HG03378 (cell line): ENCODE measurements around the gene RAD51C.
"Not testable (repeated sequence)": the region's sequence is repeated elsewhere in the genome, so short reads cannot be mapped to it uniquely, and the experiment has no call there.

Source experiments
- ATAC-seq: cut with Tn5 transposase; IDR thresholded peaks from one replicate; pipeline ENCODE4 v1.9.1; 2021; ENCODE audit warnings: mild to moderate bottlenecking, moderate library complexity; ENCODE audit not compliant: unreplicated experiment

Gene RAD51C

DNA sequence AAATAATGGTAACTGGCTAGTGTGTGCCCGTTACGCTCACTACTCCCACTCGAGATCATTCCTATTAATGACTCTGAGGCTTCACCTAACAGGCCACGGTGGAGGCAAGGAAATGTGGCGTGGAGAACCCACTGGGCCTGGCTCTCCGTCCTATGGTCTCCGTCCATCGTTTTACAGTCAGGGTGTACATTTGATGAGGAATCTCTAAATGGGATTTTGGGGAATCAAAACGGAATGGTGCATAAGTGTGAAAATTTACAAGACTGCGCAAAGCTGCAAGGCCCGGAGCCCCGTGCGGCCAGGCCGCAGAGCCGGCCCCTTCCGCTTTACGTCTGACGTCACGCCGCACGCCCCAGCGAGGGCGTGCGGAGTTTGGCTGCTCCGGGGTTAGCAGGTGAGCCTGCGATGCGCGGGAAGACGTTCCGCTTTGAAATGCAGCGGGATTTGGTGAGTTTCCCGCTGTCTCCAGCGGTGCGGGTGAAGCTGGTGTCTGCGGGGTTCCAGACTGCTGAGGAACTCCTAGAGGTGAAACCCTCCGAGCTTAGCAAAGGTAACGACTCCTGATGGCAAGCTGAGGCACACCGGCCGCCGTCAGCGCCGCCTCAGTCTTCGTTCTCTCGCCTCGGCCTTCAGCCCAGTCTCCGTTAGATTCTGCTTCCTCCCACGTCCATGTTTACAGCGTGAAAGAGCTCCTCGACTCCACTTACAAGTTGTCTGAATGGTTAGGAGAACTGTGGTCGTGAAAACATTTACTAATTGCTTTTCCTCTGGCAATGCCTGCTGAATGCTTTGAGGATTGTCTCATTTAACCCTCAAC is at the start of gene RAD51C:
Gene RAD51C, plus strand, starts transcription at position 364 of the 817 bp plus-strand sequence. Its CDS starts 42 bp downstream, at position 406.
- peak; percentile 62 for ATAC-seq

DNA sequence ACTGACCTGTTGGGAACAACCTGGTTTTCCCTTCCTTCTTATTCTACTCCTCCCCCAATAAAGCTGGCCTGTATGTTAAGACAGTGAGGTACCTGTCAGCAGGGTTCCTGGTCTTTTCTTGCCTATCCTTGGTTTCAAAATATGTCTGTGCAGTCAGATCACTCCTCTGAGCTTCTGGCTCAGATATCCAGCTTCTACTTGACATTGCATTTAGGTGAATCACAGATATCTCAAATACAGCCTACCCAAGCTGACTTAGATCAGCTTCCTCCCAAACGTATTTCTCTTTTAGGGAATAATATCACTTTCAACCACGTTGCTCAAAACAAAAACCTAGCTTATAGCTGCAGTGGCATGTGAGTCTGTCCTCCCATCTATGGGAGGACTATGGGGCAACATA is 49.3 kb upstream of the RAD51C start:
- ATAC-seq, result no peak

DNA sequence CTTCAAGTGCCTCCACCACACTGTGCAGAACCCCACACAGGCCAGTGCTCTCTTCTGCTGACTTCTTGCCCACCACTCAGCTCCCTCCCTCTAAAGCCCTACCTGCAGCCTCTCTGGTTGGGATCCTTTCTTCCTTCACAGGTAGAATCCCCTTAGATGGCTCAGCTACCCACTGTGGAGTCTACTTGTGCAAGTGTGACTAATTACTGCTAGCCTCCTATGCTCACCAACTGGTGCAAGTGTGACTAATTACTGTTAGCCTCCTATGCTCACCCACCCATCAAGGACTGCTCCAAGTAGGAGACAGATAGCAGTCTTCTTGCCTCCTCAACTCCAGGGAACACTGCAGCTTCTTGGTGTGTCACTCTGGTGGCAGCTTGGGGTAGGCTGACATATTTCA is 44.2 kb upstream of the RAD51C start:
- ATAC-seq, result no peak

- ATAC-seq, result not testable (repeated sequence)
Measured at GRCh38 chr17:58657962-58658803, 34.2 kb upstream of the RAD51C start.

GRCh38 chr17:58658804-58659713 is 33.3 kb upstream of the RAD51C start:
- peak; percentile 58 for ATAC-seq

GRCh38 chr17:58659714-58660084 is 32.7 kb upstream of the RAD51C start:
- ATAC-seq, result not testable (repeated sequence)

DNA sequence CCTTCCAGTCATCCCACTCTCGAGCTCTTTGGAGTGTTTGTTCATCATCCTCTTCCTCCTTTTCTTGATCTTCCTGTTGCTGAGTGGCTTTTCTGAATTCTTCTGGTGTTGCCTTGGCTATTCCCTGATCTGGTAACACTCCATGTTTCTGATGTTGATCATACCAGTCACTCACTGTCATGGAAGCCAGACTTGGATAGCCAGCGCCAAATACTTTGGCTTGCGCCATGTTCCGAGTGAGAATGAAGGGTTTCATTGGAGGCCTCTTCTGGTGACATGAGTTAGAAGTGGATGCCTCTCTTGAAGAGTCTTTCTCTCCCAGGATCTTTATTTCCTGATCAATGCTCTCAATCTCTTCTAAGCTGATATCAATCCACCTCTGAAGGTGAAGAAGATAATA is 31.8 kb upstream of the RAD51C start:
- no peak for ATAC-seq

GRCh38 chr17:58661499-58661898 is 30.9 kb upstream of the RAD51C start:
- ATAC-seq, result no peak

GRCh38 chr17:58664302-58664701 is 28.1 kb upstream of the RAD51C start:
- ATAC-seq, result no peak

DNA sequence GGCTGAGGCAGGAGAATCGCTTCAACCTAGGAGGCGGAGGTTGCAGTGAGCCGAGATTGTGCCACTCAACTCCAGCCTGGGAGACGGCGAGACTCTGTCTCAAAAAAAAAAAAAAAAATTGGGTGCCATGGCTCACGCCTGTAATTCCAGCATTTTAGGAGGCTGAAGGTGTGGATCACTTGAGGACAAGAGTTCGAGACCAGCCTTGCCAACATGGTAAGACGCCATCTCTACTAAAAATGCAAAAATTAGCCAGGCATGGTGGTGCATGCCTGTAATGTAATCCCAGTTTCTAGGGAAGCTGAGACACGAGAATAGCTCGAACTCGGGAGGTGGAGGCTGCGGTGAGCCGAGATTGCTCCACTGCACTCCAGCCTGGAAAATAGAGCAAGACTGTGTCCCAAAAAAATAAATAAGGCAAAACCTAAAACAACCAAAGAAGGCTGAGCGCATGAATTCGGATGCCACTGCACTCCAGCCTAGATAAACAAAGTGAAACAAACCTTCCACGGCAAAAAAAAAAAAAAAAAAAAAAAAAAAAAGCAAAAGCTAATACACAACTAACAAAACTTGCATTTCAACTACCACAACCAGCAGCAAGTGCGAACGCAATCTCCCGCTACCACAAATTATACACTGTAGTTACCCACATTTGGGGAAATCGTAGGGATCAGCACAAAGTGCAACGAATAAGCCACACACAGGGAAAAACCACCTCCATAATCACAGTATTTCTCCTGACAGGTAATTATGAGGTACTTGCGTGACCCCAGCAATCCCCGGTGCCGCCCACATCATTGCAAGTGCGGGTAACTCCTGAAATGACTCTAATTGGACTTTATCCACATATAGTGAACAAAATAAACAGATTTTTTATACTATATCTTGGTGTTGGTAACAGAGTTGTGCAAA is 26.2 kb upstream of the RAD51C start:
- ATAC-seq, result no peak

DNA sequence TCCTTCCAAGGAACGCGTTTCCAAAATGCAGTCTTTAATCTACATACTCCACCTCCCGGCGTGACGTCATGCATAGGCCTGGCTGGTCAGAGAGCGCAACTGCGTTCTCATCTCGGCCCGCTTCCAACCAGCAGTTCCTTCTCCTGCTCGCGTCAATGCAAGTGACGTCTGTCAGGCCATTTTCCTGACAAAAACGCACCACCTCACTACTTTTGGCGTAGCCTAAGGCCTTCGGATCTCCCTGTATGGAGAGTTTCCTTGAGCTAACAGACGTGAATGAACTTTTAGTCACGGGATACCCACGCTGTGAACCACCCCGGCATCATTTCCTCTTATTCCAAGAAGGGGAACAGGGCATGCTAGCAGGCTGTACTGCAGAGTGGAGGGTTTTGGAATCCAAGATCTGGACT is 25.5 kb upstream of the RAD51C start:
- ATAC-seq, result no peak

GRCh38 chr17:58667934-58668597 is 24.3 kb upstream of the RAD51C start:
- ATAC-seq, result no peak

DNA sequence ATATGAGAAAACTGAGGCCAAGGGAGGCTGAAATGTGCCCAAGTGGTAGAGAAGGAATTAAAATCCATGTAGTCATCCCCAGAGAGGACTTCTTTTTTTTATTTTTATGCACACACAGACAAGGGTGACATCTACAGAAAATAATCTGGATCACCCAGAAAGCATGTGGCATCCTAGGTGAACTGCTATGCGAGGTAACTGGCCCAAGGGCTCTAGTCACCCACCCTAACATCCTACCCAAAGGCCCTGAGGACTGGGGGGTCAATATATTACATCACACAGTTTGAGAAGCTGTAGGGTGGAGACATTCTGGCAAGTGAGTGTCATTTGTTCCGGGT is 23.8 kb upstream of the RAD51C start:
- no peak for ATAC-seq

DNA sequence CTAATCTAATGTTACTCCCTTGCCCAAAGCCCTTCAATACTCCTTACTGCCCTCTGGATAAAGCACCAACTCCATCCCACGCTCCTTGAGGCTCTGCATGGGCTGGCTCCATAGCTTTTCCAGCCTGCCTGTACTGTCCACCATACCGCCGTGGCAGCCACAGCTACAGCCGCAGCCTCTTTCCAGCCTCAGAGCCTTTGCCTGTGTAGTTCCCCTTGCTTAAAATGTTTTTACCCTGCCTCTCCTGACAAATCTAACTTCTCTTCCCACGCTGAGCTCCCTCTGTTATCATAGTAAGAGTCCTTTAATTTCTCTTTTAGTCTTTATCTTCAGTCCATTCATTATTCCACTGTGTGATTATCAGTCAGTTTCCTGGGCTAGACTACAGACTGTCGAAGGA is 22.5 kb upstream of the RAD51C start:
- no peak for ATAC-seq

DNA sequence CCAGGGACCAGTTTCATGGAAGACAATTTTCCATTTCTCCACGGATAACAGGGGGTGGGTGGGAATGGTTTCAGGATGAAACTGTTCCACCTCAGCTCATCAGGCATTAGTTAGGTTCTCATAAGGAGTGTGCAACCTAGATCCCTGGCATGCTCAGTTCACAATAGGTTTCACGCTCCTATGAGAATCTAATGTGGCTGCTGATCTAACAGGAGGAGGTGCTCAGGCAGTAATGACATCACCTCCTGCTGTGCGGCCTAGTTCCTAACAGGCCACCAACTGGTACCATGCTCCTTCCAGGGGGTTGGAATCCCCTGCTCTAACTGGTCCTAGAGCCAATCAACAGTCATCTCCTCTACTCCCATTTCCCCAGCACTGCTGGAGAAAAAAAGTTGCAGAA is 20.4 kb upstream of the RAD51C start:
- no peak for ATAC-seq

DNA sequence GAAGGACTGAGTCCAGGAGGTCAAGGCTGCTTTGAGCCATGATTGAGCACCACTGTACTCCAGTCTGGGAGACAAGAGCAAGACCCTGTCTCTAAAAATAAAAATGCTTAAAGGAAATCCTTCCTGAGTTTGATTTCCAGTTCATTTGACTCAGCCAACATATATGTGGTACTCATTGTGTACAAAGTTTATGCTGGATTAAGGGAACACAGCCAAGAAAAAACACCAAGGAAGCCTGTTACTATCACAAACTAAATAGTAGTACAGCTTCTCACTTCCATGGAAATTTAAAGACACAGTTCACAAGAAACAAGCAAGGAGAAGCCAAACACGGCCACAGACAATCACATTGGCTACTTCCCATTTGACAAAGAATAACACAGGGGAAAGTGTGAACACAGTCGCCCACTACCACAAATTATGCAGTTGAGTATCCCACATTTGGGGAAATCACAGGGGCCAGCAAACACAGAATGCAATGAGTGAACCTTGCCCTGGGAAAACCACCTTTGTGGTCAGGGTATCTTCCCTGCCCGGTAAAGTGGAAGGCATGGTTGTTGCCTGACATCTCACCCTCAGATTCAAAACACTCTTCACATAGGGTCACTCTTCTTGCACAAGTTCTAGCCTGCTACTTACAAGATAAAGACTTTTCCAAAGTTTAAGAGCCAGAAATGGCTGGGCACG is 15.1 kb upstream of the RAD51C start:
- no peak for ATAC-seq

DNA sequence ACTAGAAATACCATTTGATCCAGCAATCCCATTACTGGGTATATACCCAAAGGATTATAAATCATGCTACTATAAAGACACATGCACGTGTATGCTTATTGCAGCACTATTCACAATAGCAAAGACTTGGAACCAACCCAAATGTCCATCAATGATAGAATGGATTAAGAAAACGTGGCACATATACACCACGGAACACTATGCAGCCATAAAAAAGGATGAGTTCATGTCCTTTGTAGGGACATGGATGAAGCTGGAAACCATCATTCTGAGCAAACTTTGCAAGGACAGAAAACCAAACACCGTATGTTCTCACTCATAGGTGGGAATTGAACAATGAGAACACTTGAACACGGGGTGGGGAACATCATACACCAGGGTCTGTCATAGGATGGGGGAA is 14.1 kb upstream of the RAD51C start:
- ATAC-seq, result not testable (repeated sequence)

- ATAC-seq, result no peak
Measured at GRCh38 chr17:58679263-58680037, 13.0 kb upstream of the RAD51C start.
